Upper lobe of left lung (tissue), 4 donors: ENCODE measurements around the gene CLDN6.

ENCODE experiments used
- CTCF ChIP-seq, 6 experiments: fragments of 450-650 bp in 4 of 6; fragments of 200-600 bp in 2 of 6; sonication (generic) in 2 of 6; IDR thresholded peaks; one replicate each; pipeline ENCODE4 v1.5.1; 2016 to 2019; ENCODE audit warnings: antibody characterized with exemption in 6 of 6
- EP300 ChIP-seq, 4 donors: sonication (generic); formaldehyde crosslinking; IDR thresholded peaks; one replicate each; pipeline ENCODE4 v1.5.1; 2017; ENCODE audit warnings: antibody characterized with exemption in 4 of 4, control low read depth in 2 of 4
- POLR2A ChIP-seq, 4 donors: fragments of 450-650 bp; IDR thresholded peaks; one replicate each; pipeline ENCODE4 v1.5.1; 2016 to 2017; ENCODE audit warnings: antibody characterized with exemption in 4 of 4, mild to moderate bottlenecking in 2 of 4
- POLR2AphosphoS5 ChIP-seq, 2 donors: sonication (generic); formaldehyde crosslinking; IDR thresholded peaks; one replicate each; pipeline ENCODE4 v1.5.1; 2017; ENCODE audit warnings: antibody characterized with exemption in 2 of 2

GRCh38 chr16:2985893-2986355 is 32.1 kb downstream of the CLDN6 start:
- no peak for TF ChIP-seq CTCF (IDR thresholded peaks at IDR 0.05)
- no peak for TF ChIP-seq POLR2A (IDR thresholded peaks at IDR 0.05)
- no peak for TF ChIP-seq POLR2AphosphoS5 (IDR thresholded peaks at IDR 0.05)
- TF ChIP-seq EP300 (IDR thresholded peaks at IDR 0.05), result no peak
